UCSD-AML1 (cell line): ENCODE results near the gene APC2.
A peak's percentile ranks its signal among the peaks of the same experiment; 100 is the strongest.
"Not testable (repeated sequence)": the region's sequence is repeated elsewhere in the genome, so short reads cannot be mapped to it uniquely, and the experiment has no call there.

Experiments used
- DNase-seq: peaks from one replicate; lab custom pipeline; 2025; ENCODE audit not compliant: unreplicated experiment; lab: John Stamatoyannopoulos, UW

The APC2 gene

GRCh38 chr19:1429750-1430149, 20.2 kb upstream of the APC2 start:
- DNase-seq, result no peak

- no peak for DNase-seq
Observed at GRCh38 chr19:1430246-1430645, 19.7 kb upstream of the APC2 start.

- DNase-seq, result no peak
Observed at GRCh38 chr19:1431759-1432506, 18.0 kb upstream of the APC2 start.

DNA sequence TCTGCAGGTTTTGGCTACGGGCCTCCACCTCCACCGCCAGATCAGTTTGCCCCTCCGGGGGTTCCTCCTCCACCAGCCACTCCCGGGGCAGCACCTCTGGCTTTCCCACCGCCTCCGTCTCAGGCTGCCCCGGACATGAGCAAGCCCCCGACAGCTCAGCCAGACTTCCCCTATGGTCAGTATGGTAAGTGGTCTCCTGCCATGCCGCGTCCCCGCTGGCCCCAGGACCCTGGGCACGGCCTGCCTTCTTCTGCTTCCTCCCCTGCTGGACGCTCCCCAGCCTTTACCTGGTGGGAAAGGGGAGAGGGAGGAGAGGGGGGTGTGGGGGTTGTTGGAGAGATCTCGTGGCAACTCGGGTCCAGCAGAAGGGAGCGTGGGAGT, 17.4 kb upstream of the APC2 start:
- DNase-seq, result no peak

GRCh38 chr19:1433119-1434039, 16.5 kb upstream of the APC2 start:
- DNase-seq, result no peak

GRCh38 chr19:1434040-1434366, 15.9 kb upstream of the APC2 start:
- DNase-seq, result no peak

GRCh38 chr19:1434577-1435060, 15.3 kb upstream of the APC2 start:
- DNase-seq, result no peak

- no peak for DNase-seq
Observed at GRCh38 chr19:1435378-1435989, 14.4 kb upstream of the APC2 start.

GRCh38 chr19:1437609-1438008, 12.3 kb upstream of the APC2 start:
- no peak for DNase-seq

GRCh38 chr19:1438035-1438932, 11.6 kb upstream of the APC2 start, which contains the start of gene RPS15:
RPS15 (plus strand) TSS chr19:1438396; CDS start chr19:1438426, 30 bp downstream.
- peak; percentile 96 for DNase-seq

DNA sequence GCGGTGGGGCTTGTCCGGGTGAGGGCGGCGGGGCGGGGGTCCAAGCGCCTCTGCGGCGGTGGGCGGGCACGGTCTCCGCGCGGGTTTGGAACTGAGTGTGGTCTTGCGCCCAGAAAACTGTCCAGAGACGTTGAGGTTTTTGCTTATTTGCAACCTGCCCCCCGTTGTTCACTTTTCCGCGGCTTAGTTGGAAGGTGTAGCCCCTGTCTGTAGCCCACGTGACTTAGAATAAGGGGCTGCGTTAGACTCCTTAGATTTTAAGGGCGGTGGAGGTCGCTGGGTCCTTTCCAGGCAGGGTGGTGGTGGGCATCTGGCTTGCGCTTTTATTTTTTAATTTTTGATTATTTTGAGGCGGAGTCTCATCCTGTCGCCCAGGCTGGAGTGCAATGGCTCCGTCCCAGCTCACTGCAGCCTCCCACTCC, 11.0 kb upstream of the APC2 start:
- no peak for DNase-seq

DNA sequence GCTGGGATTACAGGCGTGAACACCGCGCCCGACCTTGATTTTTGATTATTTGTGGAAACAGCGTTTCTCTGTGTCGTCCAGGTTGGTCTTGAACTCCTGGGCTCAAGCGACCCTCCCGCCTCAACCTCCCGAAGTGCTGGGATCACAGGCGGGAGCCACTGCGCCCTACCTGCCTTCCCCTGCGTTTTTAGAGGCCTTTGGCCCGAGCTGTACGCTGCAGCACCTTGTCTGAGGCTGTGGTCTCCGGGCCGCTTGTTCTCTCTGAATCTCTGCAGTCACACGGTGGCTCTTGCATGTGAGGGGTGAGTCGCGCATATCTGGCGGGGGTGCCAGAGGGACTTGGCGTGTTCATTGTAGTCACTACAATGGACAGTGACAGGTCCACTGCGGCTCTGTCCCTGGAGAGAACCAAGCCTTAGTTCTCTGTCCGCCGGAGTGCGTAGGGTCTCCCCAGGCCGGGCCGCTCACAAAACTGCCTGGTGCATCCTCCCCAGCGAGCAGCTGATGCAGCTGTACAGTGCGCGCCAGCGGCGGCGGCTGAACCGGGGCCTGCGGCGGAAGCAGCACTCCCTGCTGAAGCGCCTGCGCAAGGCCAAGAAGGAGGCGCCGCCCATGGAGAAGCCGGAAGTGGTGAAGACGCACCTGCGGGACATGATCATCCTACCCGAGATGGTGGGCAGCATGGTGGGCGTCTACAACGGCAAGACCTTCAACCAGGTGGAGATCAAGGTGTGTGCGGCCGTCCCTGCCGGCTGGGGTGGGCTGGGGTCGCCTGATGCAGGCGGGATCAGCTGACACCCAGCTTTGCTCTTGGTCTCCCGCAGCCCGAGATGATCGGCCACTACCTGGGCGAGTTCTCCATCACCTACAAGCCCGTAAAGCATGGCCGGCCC, 10.2 kb upstream of the APC2 start:
- DNase-seq, result not testable (repeated sequence)

DNA sequence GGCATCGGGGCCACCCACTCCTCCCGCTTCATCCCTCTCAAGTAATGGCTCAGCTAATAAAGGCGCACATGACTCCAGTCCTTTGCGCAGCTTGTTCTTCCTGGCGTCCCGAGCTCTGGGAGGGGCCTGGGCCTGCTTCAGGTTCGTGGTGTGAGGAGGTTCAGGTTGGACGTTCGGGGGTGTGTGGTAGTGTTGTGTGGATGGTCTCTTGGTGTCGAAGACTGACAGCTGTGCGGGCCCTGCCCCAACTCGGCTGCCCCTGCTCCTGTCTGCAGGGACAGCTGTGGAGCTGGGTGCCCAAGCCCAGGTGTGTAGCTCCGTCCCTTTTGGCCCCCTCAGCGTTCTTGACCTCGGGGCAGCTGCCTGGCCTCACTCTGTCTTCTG, 9.5 kb upstream of the APC2 start:
- no peak for DNase-seq

GRCh38 chr19:1441022-1441426, 8.9 kb upstream of the APC2 start:
- DNase-seq, result no peak

DNA sequence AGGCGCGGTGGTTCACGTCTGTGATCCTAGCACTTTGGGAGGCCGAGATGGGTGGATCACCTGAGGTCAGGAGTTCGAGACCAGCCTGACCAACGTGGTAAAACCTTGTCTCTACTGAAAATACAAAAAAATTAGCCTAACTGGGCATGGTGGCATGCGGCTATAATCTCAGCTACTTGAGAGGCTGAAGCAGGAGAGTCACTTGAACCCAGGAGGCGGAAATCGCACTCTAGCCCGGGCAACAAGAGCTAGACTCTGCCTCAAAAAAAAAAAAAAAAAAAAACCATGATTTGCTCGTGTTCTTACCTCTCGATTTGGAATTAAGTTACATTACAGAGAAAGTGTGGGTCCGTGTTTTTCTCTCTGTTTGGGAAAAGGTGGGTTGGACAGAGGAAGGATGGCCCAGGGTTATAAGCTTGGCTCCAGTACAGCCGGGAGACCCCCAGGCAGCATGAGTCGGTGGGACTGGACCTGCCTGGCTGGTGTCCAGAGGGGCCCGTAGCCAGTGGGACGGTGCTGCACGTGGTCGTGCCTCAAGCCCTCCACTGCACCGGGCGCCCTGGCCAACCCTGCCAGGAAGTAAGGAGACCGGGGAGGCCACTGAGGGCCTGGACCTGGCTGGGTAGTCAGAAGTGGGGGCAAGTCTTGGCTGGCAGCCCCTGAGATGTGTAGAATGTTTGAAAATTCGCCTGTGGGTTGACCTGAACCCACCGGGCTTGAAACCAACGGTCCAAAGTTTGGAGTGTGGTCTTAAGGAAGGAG, 8.1 kb upstream of the APC2 start:
- DNase-seq, result no peak

GRCh38 chr19:1445185-1445931, 4.6 kb upstream of the APC2 start:
- DNase-seq, result peak; percentile 79

- no peak for DNase-seq
Observed at GRCh38 chr19:1445932-1446712, 3.8 kb upstream of the APC2 start.
